ENCODE results near the gene RNF38.
A peak's percentile ranks its signal among the peaks of the same experiment; 100 is the strongest.
"Not testable (repeated sequence)": the region's sequence is repeated elsewhere in the genome, so short reads cannot be mapped to it uniquely, and the experiment has no call there.

Gene RNF38

GRCh38 chr9:36402536-36402935 lies 2.5 kb upstream of the RNF38 start:
- no peak for ATAC-seq

GRCh38 chr9:36401897-36402480 lies 1.9 kb upstream of the RNF38 start:
- no peak for ATAC-seq

- ATAC-seq = peak; percentile 74 to 80
These were observed 1.2 kb upstream of the RNF38 start for GRCh38 chr9:36401164-36401740.

GRCh38 chr9:36400332-36401163 lies 479 bp upstream of the RNF38 start:
- ATAC-seq = peak; percentile 73 to 79

DNA sequence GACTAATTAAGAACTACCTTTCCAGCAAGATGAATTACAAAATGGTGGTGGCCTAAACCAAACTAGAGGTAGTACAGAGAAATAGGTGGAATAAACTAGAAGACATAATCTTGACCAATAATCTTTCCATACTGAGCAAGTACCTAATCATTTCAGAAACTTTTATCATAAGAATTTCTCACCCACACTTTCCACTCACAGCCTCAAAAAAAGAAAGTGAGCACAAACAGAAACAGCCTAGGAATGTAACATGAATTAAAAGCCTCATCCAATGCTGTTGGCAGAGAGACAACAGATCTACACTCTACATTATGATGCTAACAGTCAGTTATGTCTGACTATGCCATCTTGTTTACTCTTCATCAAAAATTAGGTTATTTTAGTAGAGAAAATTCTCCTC lies 1.3 kb downstream of the RNF38 start:
- ATAC-seq = no peak

- no peak for ATAC-seq
These were observed 3.1 kb downstream of the RNF38 start for GRCh38 chr9:36396985-36397384.

DNA sequence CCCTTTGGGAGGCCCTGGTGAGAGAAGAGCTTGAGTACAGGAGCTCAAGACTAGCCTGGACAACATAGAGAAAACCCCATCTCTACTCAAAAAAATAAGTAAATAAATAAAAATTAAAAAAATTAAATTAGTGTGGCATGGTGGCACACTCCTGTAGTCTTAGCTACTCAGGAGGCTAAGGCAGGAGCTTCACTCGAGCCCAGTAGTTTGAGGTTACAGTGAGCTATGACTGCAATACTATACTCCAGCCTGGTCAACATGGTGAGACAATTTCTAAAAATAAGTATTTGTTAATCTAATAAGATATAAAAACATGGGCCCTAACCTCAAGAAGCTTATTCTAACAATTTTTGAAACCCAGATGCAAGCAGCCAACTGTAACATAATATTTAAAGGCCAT lies 7.6 kb downstream of the RNF38 start:
- ATAC-seq = no peak

DNA sequence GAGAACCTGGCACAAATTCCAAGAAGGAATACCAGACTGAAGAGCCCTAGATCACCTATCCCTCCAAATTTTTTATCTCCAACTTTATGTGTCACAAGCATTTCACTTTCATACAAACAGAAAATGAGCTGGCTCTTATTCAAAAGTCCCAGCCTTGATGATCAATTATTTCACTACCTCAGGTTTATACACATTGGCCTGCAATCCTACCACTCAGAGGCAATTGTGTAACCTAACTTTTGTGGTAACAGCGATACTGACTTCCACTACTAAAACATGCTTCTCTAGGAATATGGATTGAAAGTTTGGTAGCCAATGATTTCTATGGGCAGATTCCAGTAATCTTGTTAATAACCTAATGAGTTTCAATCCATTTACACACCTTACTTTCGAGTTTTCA lies 10.5 kb downstream of the RNF38 start:
- ATAC-seq = no peak

- ATAC-seq = not testable (repeated sequence)
These were observed 13.6 kb downstream of the RNF38 start for GRCh38 chr9:36386396-36386965.

DNA sequence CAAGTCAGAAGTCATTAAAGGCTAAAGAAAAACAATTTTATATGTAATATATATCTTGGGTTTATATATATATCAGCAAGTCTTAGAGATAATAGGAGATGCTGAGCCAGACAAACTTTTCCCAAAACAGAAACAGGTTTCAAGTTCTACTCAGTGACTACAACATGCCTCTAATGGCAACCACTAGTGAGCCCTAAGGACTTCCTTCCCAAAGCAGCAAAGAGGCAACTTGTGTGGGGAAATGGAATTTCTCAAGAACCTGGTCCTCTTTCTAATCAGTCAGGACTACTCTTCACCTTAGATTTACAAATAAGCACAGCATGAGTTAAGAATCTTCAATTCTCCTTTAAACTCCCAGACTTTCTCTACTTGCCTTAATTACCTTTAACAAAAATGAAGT lies 17.6 kb downstream of the RNF38 start:
- ATAC-seq = no peak

GRCh38 chr9:36364577-36364976 lies 35.5 kb downstream of the RNF38 start:
- ATAC-seq = no peak

DNA sequence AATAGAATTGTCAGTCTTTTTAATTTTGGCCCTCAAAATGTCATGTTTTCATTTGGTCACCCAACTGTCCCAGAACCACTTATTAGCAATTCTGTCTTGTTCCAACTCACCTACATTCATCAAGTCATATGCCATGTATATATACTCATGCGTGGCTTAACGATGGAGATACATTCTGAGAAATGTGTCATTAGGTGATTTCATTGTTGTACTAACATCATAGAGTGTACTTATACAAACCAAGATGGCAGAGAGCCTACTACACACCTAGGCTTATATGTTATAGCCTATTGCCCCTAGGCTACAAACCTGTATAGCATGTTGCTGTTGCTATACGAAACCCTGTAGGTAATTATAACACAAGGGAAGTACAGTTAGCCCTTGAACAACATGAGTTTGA lies 36.6 kb downstream of the RNF38 start:
- peak in 1 of 2 donors; percentile 35 for ATAC-seq

DNA sequence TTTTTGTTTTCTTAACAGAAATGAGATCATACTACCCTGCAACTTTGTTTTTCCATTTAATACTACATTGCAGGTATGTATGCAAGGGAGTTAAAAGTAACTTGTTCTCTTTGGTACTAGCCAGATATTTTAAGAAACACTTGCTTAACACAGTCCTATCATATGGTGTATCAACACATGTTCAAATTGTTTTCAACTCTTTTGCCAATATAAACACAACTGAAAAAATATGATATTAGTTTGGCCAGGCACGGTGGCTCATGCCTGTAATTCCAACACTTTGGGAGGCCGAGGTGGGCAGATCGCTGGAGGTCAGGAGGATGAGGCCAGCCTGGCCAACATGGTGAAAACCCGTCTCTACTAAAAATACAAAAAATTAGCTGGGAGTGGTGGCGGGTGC lies 41.6 kb downstream of the RNF38 start:
- no peak for ATAC-seq

- no peak for ATAC-seq
These were observed 42.4 kb downstream of the RNF38 start for GRCh38 chr9:36357639-36358038.

- ATAC-seq = no peak
These were observed 53.5 kb downstream of the RNF38 start for GRCh38 chr9:36346569-36346968.

GRCh38 chr9:36345103-36345846 lies 54.8 kb downstream of the RNF38 start:
- no peak for ATAC-seq

GRCh38 chr9:36341936-36342577 lies 58.0 kb downstream of the RNF38 start:
- peak; percentile 95 to 98 for ATAC-seq

- no peak for ATAC-seq
These were observed 62.2 kb downstream of the RNF38 start for GRCh38 chr9:36337865-36338264.

DNA sequence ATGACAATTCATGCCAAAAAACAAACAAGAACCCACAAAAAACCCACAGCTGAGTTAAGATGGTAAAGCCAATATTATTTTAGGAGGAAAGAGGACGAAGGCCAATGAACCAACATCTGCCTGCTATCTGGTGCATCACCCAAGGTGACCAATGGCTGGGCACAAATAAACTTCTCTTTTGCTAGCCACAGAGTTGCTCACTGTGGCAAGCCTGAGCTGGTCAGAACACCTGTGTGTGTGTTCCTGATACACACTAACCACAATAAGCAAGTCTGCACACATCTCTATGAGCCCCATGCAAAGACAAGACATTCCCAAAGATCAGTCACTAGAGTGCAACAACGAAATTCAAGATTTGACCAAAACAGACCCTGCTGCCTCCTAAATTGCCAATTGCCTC lies 63.1 kb downstream of the RNF38 start:
- ATAC-seq = no peak

DNA sequence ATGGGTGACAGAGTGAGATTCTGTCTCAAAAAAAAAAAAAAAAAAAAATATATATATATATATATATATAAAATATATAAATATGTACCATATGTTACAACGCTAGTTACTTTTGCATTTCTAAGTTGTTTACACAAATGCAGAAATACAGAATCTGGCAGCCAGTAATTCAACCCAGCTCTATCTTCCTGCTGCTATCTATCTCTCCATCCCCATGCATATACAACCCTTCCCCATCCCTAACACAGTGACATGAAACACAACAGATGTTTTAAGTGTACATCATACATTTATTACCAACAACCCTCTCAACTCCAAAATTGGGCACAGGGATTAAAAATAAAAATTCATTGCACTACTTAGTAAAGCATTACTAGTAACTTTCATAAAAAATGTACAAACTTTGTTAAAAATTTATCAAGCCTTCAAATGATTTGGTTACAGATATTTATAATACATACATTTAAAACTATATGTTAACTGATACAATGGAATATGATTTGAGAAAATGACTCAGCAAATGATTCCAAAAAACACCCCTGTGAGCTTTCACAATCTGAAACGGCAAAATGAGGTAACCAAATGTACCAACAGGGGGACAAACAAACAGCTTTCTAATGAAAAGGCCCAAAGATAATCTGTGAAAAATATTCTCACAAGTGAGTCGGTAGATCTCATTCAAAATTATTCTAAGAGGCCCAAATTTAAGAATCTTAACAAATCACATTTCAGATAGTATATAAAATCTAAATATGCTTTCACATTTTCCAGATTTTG lies 63.8 kb downstream of the RNF38 start:
- ATAC-seq = no peak

DNA sequence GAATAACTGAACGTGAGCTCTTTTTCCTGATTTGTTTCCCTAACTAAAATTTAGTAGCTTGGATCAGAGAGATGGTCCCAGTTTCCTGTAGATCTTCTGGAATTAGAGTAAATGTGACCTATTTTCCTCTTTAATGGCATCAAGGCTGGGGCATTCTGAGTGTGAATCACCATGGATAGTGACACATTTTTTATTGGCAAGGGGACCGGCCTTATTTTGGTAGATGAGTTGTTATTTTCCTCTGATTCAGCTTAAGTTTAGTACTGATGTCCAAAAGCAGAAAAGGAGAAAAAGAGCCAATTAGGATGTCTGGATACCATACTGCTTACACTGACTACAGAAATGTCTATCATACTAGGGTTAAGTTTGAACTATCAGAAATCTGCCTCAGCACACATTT lies 68.1 kb downstream of the RNF38 start:
- ATAC-seq = no peak
